Keratinocyte (primary cell): ENCODE measurements around the gene GDPD5. TPM values are rescaled to one million over a fixed set of nuclear protein-coding genes. Genes with fewer than 3 reads are reported as not detected.

Experiments
- DNase-seq: peaks from one replicate; pipeline ENCODE4 v3.0.0-alpha.2; 2011; ENCODE audit warnings: low read depth, missing footprints, low spot score
- FAIRE-seq: peaks from 2 replicates; lab custom pipeline; 2011; peaks lifted over from hg19 to GRCh38; lab: Jason Lieb, UNC
- H2AFZ ChIP-seq: 2 replicates; pipeline ENCODE4 v1.6.0; 2012; ENCODE audit warnings: low read length, control low read depth, inconsistent platforms; ENCODE audit not compliant: control insufficient read depth
- H3K27ac ChIP-seq: 2 replicates; pipeline ENCODE4 v1.5.1; 2011; ENCODE audit warnings: low read length; ENCODE audit not compliant: control insufficient read depth, insufficient read depth
- H3K27me3 ChIP-seq: 3 replicates; pipeline ENCODE4 v1.6.0; 2011; ENCODE audit warnings: low read length; ENCODE audit not compliant: control insufficient read depth, insufficient read depth; ENCODE audit errors: extremely low read depth
- H3K36me3 ChIP-seq, 2 experiments: 2 replicates in 1 of 2; 3 replicates in 1 of 2; pipeline ENCODE4 v1.5.1; 2011; ENCODE audit warnings: low read length in 2 of 2, mild to moderate bottlenecking in 1 of 2; ENCODE audit not compliant: control insufficient read depth in 2 of 2, insufficient read depth in 2 of 2; ENCODE audit errors: extremely low read depth in 1 of 2
- H3K4me1 ChIP-seq: 3 replicates; pipeline ENCODE4 v1.5.1; 2011; ENCODE audit warnings: low read length; ENCODE audit not compliant: control insufficient read depth, insufficient read depth; ENCODE audit errors: extremely low read depth
- H3K4me2 ChIP-seq: 3 replicates; pipeline ENCODE4 v1.6.0; 2011; ENCODE audit warnings: low read depth, low read length; ENCODE audit not compliant: control insufficient read depth, insufficient read depth; ENCODE audit errors: extremely low read depth
- H3K4me3 ChIP-seq, 3 experiments: fragments of 200-600 bp in 1 of 3; sonication (generic) in 1 of 3; 2 replicates in 2 of 3; 3 replicates in 1 of 3; pipeline ENCODE4 v1.5.1; 2011 to 2016; ENCODE audit warnings: low read length in 3 of 3, mild to moderate bottlenecking in 3 of 3, control low read depth in 2 of 3, inconsistent platforms in 1 of 3, low read depth in 1 of 3, mixed read lengths in 1 of 3, mixed run types in 1 of 3, moderate library complexity in 1 of 3; ENCODE audit not compliant: control insufficient read depth in 2 of 3, insufficient read depth in 2 of 3; ENCODE audit errors: extremely low read depth in 1 of 3
- H3K79me2 ChIP-seq: 2 replicates; pipeline ENCODE4 v1.6.0; 2012; ENCODE audit warnings: low read length; ENCODE audit not compliant: control insufficient read depth, insufficient read depth
- H3K9ac ChIP-seq: 3 replicates; pipeline ENCODE4 v1.6.0; 2011; ENCODE audit warnings: low read length; ENCODE audit not compliant: control insufficient read depth, insufficient read depth; ENCODE audit errors: extremely low read depth
- H3K9me1 ChIP-seq: 3 replicates; pipeline ENCODE4 v1.6.0; 2011; ENCODE audit warnings: low read length; ENCODE audit not compliant: control insufficient read depth, insufficient read depth; ENCODE audit errors: extremely low read depth
- H3K9me3 ChIP-seq: 2 replicates; pipeline ENCODE4 v1.5.1; 2012; ENCODE audit warnings: low read depth, low read length; ENCODE audit not compliant: control insufficient read depth
- H4K20me1 ChIP-seq: 3 replicates; pipeline ENCODE4 v1.6.0; 2011; ENCODE audit warnings: low read length; ENCODE audit not compliant: control insufficient read depth, insufficient read depth; ENCODE audit errors: extremely low read depth
- EZH2 ChIP-seq: IDR thresholded peaks from one replicate; pipeline ENCODE4 v1.6.1; 2012; ENCODE audit warnings: inconsistent platforms, mild to moderate bottlenecking, low read length, moderate library complexity
- dilution Hi-C: fragments of 300-500 bp; cut with MboI; formaldehyde crosslinking; loops from one replicate; pipeline ENCODE4 v1.7.0; 2020; ENCODE audit warnings: low sequenced_read_pairs; ENCODE audit not compliant: extremely low pct_ligation_motif_present
- polyA plus RNA-seq, 5 experiments: library from polyadenylated mRNA; depleted of rRNA in 3 of 5; stranded (reverse) in 3 of 5; stranded (forward) in 1 of 5; unstranded in 1 of 5; fragments of >200 nt; gene quantifications; 1 replicate in 1 of 5; 2 replicates in 3 of 5; 3 replicates in 1 of 5; pipeline versions ENCODE4 v1.2.1 to v1.2.3, GENCODE V29; 2011 to 2012; ENCODE audit warnings: missing spikeins in 2 of 5, low read depth in 1 of 5, low replicate concordance in 1 of 5
- TF ChIP-seq, protein P1 (sequence below), 3 experiments: IDR thresholded peaks in 1 of 3; conservative IDR thresholded peaks in 1 of 3; optimal IDR thresholded peaks in 1 of 3; 2 replicates in 2 of 3; 3 replicates in 1 of 3; pipeline versions ENCODE3 to v1.5.1; 2011; ENCODE audit warnings: low read length in 3 of 3, mild to moderate bottlenecking in 3 of 3, moderate library complexity in 2 of 3, control low read depth in 1 of 3, inconsistent platforms in 1 of 3; ENCODE audit not compliant: insufficient read depth in 2 of 3; ENCODE audit errors: extremely low read depth in 1 of 3

GDPD5 gene
- polyA plus RNA-seq, 1 donor (not counting 4 experiments of a cell fraction or from before 2014, with no cell fraction given): 2.1 TPM

DNA sequence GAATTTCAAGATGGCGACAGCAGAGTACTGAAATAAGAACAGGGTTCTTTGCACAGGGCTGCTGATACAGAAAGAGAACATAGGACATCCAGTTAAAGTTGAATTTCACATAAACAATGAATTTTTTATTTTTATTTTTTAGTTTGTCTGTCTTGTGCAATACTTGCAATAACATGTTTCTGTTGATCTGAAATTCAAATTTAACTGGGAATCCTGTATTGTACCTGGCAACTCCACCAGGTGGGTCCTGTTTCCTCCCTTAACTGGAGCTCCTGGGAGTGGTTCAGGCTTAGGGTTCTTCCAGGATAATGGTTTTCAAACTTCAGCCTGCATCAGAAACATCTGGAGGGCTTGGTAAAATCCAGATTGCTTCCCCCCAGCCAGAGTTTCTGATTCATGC is 21.4 kb upstream of the GDPD5 start:
- no peaks in the 10 kb centered on the region for H3K9me1 ChIP-seq
- H4K20me1 ChIP-seq: no peaks in the 10 kb centered on the region
- no peak overlapping the region for H3K27ac ChIP-seq
- no peak overlapping the region for H3K4me3 ChIP-seq
- DNase-seq (no peak), FAIRE-seq (no peak)
- no peaks in the 10 kb centered on the region for H3K36me3 ChIP-seq
- no peak overlapping the region for H3K9ac ChIP-seq
- H3K4me2 ChIP-seq: no peak overlapping the region
- no peaks in the 10 kb centered on the region for H3K79me2 ChIP-seq
- H3K9me3 ChIP-seq: no peaks in the 10 kb centered on the region
- TF ChIP-seq EZH2: no peak
- TF ChIP-seq, protein P1, sequence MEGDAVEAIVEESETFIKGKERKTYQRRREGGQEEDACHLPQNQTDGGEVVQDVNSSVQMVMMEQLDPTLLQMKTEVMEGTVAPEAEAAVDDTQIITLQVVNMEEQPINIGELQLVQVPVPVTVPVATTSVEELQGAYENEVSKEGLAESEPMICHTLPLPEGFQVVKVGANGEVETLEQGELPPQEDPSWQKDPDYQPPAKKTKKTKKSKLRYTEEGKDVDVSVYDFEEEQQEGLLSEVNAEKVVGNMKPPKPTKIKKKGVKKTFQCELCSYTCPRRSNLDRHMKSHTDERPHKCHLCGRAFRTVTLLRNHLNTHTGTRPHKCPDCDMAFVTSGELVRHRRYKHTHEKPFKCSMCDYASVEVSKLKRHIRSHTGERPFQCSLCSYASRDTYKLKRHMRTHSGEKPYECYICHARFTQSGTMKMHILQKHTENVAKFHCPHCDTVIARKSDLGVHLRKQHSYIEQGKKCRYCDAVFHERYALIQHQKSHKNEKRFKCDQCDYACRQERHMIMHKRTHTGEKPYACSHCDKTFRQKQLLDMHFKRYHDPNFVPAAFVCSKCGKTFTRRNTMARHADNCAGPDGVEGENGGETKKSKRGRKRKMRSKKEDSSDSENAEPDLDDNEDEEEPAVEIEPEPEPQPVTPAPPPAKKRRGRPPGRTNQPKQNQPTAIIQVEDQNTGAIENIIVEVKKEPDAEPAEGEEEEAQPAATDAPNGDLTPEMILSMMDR (optimal IDR thresholded peaks at IDR 0.05 in 1 of 3, IDR thresholded peaks at IDR 0.05 in 1 of 3, conservative IDR thresholded peaks at IDR 0.05 in 1 of 3; ENCODE audit: extremely low read depth in 1 of 3, insufficient read depth in 2 of 3, low read length in 3 of 3): no peak
- dilution Hi-C loops: no loop called here
- no peak overlapping the region for H2AFZ ChIP-seq
- no peaks in the 10 kb centered on the region for H3K4me1 ChIP-seq
- H3K27me3 ChIP-seq: no peaks in the 10 kb centered on the region

DNA sequence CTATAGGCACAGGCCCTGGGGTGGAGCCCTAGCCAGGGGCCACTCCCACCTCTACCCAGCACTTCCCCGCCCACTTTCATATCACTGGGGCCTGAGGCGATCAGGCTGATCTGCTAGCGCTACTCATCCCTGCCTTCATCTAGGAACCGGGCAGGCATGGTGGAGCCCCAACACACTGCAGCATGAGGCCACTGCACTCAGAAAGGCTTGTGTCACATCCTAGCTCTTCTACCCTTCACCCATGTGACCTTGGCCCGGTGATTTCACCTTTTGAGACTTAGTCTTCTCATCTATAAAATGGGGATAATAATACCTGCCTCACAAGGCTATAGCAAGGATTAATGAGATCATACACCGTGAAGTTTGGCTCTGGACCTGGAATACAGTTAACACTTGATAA is 18.1 kb upstream of the GDPD5 start:
- no peaks in the 10 kb centered on the region for H3K27me3 ChIP-seq
- no peak overlapping the region for H3K9ac ChIP-seq
- no peaks in the 10 kb centered on the region for H4K20me1 ChIP-seq
- TF ChIP-seq, protein P1 (optimal IDR thresholded peaks at IDR 0.05 in 1 of 3, IDR thresholded peaks at IDR 0.05 in 1 of 3, conservative IDR thresholded peaks at IDR 0.05 in 1 of 3; ENCODE audit: extremely low read depth in 1 of 3, insufficient read depth in 2 of 3, low read length in 3 of 3): no peak
- no peak for TF ChIP-seq EZH2
- no peaks in the 10 kb centered on the region for H3K36me3 ChIP-seq
- no peak overlapping the region for H2AFZ ChIP-seq
- dilution Hi-C loops: no loop called here
- no peak overlapping the region for H3K4me3 ChIP-seq
- H3K4me1 ChIP-seq: no peaks in the 10 kb centered on the region
- no peaks in the 10 kb centered on the region for H3K9me3 ChIP-seq
- FAIRE-seq (no peak), DNase-seq (no peak)
- H3K4me2 ChIP-seq: no peak overlapping the region
- H3K27ac ChIP-seq: no peak overlapping the region
- H3K9me1 ChIP-seq: no peaks in the 10 kb centered on the region
- H3K79me2 ChIP-seq: no peaks in the 10 kb centered on the region
